Measurements from ENCODE around the gene TSPEAR. TPM values are rescaled to one million over a fixed set of nuclear protein-coding genes. Genes with fewer than 3 reads are reported as not detected.

The TSPEAR gene
- total RNA-seq, 1 donor = not detected

DNA sequence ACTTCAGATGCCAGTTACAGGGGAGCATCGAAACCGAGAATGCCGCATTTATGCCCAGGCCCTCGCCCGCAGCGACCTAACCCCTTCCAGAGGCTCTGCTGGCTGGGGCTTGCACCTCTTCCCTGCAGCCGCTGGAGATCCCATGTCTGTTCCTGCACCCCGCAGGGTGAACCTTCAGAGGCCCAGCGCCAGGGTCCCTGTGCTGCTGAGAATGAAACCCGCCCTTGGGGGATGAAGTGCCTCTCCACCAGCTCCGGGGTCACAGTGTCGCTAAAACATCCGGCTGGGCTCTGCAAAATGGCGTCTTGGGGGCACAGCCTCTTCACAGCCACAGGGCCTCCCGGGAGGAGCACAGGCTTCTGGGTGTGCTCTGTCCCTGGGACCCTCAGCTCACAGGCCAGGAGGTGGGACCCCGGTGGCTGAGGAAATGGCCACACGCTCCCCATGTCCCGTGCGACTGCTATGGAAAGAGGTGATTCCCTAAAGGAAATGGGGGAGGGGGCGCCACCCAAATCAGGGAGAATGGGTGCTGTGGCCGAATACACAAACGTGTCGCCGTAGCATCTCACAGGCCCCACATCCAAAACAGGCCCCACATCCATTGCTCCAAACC is 39.9 kb upstream of the TSPEAR start:
- DNase-seq (ENCODE audit: insufficient read length, low spot score, missing footprints) = peak; percentile 79
- Histone ChIP-seq H3K9me3 (ENCODE audit: low read depth, low read length) (no peaks in the 10 kb centered on the region), H2AFZ (ENCODE audit: low read length) (no peak overlapping the region), H4K20me1 (ENCODE audit: insufficient read depth, low read length) (no peaks in the 10 kb centered on the region), H3K27me3 (ENCODE audit: insufficient read depth, low read length) (peaks cover 10% of the 10 kb centered on the region), H3K4me2 (ENCODE audit: insufficient read depth, low read length) (no peak overlapping the region), H3K27ac (ENCODE audit: low read depth, low read length) (no peak overlapping the region), H3K4me1 (ENCODE audit: insufficient read depth, low read length) (no peaks in the 10 kb centered on the region), H3K36me3 (ENCODE audit: insufficient read depth, low read length) (no peaks in the 10 kb centered on the region), H3K4me3 (ENCODE audit: insufficient read depth, low read length) (no peak overlapping the region), H3K79me2 (ENCODE audit: insufficient read depth, low read length) (no peaks in the 10 kb centered on the region)
- TF ChIP-seq, protein P1, sequence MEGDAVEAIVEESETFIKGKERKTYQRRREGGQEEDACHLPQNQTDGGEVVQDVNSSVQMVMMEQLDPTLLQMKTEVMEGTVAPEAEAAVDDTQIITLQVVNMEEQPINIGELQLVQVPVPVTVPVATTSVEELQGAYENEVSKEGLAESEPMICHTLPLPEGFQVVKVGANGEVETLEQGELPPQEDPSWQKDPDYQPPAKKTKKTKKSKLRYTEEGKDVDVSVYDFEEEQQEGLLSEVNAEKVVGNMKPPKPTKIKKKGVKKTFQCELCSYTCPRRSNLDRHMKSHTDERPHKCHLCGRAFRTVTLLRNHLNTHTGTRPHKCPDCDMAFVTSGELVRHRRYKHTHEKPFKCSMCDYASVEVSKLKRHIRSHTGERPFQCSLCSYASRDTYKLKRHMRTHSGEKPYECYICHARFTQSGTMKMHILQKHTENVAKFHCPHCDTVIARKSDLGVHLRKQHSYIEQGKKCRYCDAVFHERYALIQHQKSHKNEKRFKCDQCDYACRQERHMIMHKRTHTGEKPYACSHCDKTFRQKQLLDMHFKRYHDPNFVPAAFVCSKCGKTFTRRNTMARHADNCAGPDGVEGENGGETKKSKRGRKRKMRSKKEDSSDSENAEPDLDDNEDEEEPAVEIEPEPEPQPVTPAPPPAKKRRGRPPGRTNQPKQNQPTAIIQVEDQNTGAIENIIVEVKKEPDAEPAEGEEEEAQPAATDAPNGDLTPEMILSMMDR (IDR thresholded peaks at IDR 0.05; ENCODE audit: extremely low read depth, low read depth, low read length) = no peak

DNA sequence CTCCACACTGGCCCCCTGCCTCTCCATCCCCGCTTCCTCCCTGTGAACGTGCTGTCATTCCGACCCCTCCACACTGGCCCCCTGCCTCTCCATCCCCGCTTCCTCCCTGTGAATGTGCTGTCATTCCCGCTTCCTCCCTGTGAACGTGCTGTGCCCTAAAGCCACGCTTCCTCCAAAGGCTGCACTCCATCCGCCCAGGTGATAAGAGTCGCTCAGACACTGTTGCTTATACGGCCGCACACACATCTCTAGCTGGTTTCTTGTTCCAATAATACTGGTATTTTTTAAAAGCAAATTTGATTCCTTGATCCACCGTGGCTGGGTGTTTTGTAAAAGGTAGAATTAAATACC is 39.3 kb upstream of the TSPEAR start:
- H4K20me1 ChIP-seq (ENCODE audit: insufficient read depth, low read length) = no peaks in the 10 kb centered on the region
- no peaks in the 10 kb centered on the region for H3K79me2 ChIP-seq (ENCODE audit: insufficient read depth, low read length)
- no peaks in the 10 kb centered on the region for H3K9me3 ChIP-seq (ENCODE audit: low read depth, low read length)
- peak; percentile 45 for DNase-seq (ENCODE audit: insufficient read length, low spot score, missing footprints)
- H3K4me2 ChIP-seq (ENCODE audit: insufficient read depth, low read length) = no peak overlapping the region
- no peaks in the 10 kb centered on the region for H3K4me1 ChIP-seq (ENCODE audit: insufficient read depth, low read length)
- H3K36me3 ChIP-seq (ENCODE audit: insufficient read depth, low read length) = no peaks in the 10 kb centered on the region
- H3K4me3 ChIP-seq (ENCODE audit: insufficient read depth, low read length) = no peak overlapping the region
- TF ChIP-seq, protein P1 (IDR thresholded peaks at IDR 0.05; ENCODE audit: extremely low read depth, low read depth, low read length) = no peak
- H3K27me3 ChIP-seq (ENCODE audit: insufficient read depth, low read length) = peaks cover 10% of the 10 kb centered on the region
- no peak overlapping the region for H3K27ac ChIP-seq (ENCODE audit: low read depth, low read length)
- no peak overlapping the region for H2AFZ ChIP-seq (ENCODE audit: low read length)

DNA sequence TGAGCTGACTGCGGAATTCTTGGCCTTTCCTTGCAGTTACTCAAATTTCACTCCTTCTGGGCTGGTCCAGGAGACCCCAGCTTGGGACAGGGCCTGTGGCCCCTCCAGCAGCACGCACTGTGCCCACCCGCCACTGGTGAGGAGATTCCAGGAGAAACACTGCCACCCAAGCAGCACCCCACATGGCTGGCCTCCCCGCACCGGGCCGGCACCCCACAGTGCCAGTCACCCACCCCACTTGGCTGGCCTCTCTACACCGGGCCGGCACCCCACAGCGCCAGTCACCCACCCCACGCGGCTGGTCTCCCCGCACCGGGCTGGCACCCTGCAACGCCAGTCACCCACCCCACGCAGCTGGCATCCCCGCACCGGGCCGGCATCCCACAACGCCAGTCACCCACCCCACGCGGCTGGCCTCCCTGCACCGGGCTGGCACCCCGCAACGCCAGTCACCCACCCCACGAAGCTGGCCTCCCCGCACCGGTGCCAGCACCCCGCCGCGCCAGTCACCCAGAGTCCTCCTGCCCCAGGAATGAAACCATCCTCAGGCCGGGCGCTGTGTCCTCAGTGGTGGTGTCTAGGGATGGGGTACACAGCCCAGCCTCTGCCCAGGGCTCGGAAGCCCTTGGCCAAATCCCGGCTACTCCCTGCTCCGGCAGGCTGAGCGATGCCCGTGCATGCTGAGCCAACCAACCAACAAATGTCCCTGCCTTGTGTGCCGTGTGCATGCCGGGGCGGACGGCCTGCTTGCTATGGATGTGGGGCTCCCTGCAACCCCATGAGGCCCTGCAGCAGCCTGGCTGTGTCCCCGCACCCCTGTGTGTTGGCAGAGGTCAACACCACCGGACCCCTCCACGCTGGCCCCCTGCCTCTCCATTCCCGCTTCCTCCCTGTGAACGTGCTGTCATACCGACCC is 38.6 kb upstream of the TSPEAR start:
- H3K36me3 ChIP-seq (ENCODE audit: insufficient read depth, low read length) = no peaks in the 10 kb centered on the region
- no peaks in the 10 kb centered on the region for H3K9me3 ChIP-seq (ENCODE audit: low read depth, low read length)
- no peak overlapping the region for H3K4me2 ChIP-seq (ENCODE audit: insufficient read depth, low read length)
- peak; percentile 48 for DNase-seq (ENCODE audit: insufficient read length, low spot score, missing footprints)
- H2AFZ ChIP-seq (ENCODE audit: low read length) = no peak overlapping the region
- H3K4me1 ChIP-seq (ENCODE audit: insufficient read depth, low read length) = no peaks in the 10 kb centered on the region
- no peak overlapping the region for H3K27ac ChIP-seq (ENCODE audit: low read depth, low read length)
- H3K27me3 ChIP-seq (ENCODE audit: insufficient read depth, low read length) = peaks cover 10% of the 10 kb centered on the region
- no peaks in the 10 kb centered on the region for H4K20me1 ChIP-seq (ENCODE audit: insufficient read depth, low read length)
- TF ChIP-seq, protein P1 (IDR thresholded peaks at IDR 0.05; ENCODE audit: extremely low read depth, low read depth, low read length) = no peak
- H3K79me2 ChIP-seq (ENCODE audit: insufficient read depth, low read length) = no peaks in the 10 kb centered on the region
- no peak overlapping the region for H3K4me3 ChIP-seq (ENCODE audit: insufficient read depth, low read length)

DNA sequence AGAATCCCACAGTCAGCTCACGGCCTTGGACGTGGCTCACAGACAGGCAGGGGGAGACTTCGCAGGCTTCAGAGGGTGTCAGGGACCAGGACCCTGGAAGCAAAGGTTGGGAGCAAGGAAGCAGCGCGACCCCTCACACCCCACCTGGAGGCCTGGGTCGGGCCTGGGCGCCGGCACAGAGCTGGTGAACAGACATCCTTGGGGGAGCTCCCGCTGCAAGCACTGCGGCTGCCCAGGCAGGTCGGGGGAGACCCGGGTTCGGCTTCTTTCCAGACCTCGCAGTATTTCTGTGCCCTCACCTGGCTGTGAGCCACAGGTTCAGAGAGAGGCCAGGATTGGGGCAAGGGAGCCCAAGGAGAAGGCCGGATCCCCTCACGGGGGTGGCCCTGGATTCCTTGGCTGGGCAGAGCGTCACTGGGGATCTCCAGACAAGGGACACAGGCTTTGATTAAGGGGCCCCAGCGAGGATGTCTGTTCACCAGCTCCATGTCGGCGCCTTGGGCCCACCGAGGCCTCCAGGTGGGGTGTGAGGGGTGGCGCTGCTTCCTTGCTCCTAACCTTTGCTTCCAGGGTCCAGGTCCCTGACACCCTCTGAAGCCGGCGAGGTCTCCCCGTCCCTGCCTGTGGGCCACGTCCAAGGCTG is 37.9 kb upstream of the TSPEAR start:
- no peak overlapping the region for H2AFZ ChIP-seq (ENCODE audit: low read length)
- H3K27me3 ChIP-seq (ENCODE audit: insufficient read depth, low read length) = peaks cover 10% of the 10 kb centered on the region
- no peak overlapping the region for H3K4me2 ChIP-seq (ENCODE audit: insufficient read depth, low read length)
- no peak overlapping the region for H3K4me3 ChIP-seq (ENCODE audit: insufficient read depth, low read length)
- no peaks in the 10 kb centered on the region for H4K20me1 ChIP-seq (ENCODE audit: insufficient read depth, low read length)
- no peaks in the 10 kb centered on the region for H3K79me2 ChIP-seq (ENCODE audit: insufficient read depth, low read length)
- H3K4me1 ChIP-seq (ENCODE audit: insufficient read depth, low read length) = no peaks in the 10 kb centered on the region
- H3K27ac ChIP-seq (ENCODE audit: low read depth, low read length) = no peak overlapping the region
- TF ChIP-seq, protein P1 (IDR thresholded peaks at IDR 0.05; ENCODE audit: extremely low read depth, low read depth, low read length) = no peak
- no peaks in the 10 kb centered on the region for H3K36me3 ChIP-seq (ENCODE audit: insufficient read depth, low read length)
- H3K9me3 ChIP-seq (ENCODE audit: low read depth, low read length) = no peaks in the 10 kb centered on the region
- peak; percentile 79 for DNase-seq (ENCODE audit: insufficient read length, low spot score, missing footprints)

Measured in osteoblast (primary cell).